Astrocyte (in vitro differentiated cells and primary cell): ENCODE measurements around the gene ERC1. TPM values are rescaled to one million over a fixed set of nuclear protein-coding genes. Genes with fewer than 3 reads are reported as not detected.

Source experiments
- DNase-seq: peaks from one replicate; pipeline ENCODE4 v3.0.0-alpha.2; 2010; ENCODE audit warnings: low read depth
- FAIRE-seq: peaks from 2 replicates; lab custom pipeline; 2011; peaks lifted over from hg19 to GRCh38; lab: Jason Lieb, UNC
- H2AFZ ChIP-seq: 2 replicates; pipeline ENCODE4 v1.6.0; 2012; ENCODE audit warnings: low read depth, low read length, inconsistent platforms
- H3K27ac ChIP-seq: 2 replicates; pipeline ENCODE4 v1.5.1; 2011; ENCODE audit warnings: low read depth, low read length, inconsistent platforms
- H3K27me3 ChIP-seq: 2 replicates; pipeline ENCODE4 v1.6.0; 2011; ENCODE audit warnings: low read length, inconsistent platforms; ENCODE audit not compliant: insufficient read depth
- H3K36me3 ChIP-seq: 2 replicates; pipeline ENCODE4 v1.5.1; 2011; ENCODE audit warnings: low read length, inconsistent platforms; ENCODE audit not compliant: insufficient read depth
- H3K4me1 ChIP-seq: 2 replicates; pipeline ENCODE4 v1.5.1; 2011; ENCODE audit warnings: low read length, inconsistent platforms; ENCODE audit not compliant: insufficient read depth
- H3K4me2 ChIP-seq: 2 replicates; pipeline ENCODE4 v1.6.0; 2012; ENCODE audit warnings: low read length, inconsistent platforms
- H3K4me3 ChIP-seq: 2 replicates; pipeline ENCODE4 v1.5.1; 2011; ENCODE audit warnings: low read depth, mild to moderate bottlenecking, low read length, inconsistent platforms; ENCODE audit not compliant: insufficient read depth
- H3K79me2 ChIP-seq: 2 replicates; pipeline ENCODE4 v1.6.0; 2012; ENCODE audit warnings: mild to moderate bottlenecking, low read length, inconsistent platforms; ENCODE audit not compliant: insufficient read depth
- H3K9ac ChIP-seq: 2 replicates; pipeline ENCODE4 v1.6.0; 2012; ENCODE audit warnings: mild to moderate bottlenecking, low read length, inconsistent platforms
- H3K9me3 ChIP-seq: 2 replicates; pipeline ENCODE4 v1.5.1; 2012; ENCODE audit warnings: low read depth, mild to moderate bottlenecking, low read length, inconsistent platforms; ENCODE audit not compliant: insufficient read depth
- H4K20me1 ChIP-seq: 2 replicates; pipeline ENCODE4 v1.6.0; 2012; ENCODE audit warnings: low read length, inconsistent platforms; ENCODE audit not compliant: insufficient read depth
- H3K27ac Mint-ChIP-seq: one replicate; pipeline ENCODE4 v1.8.0; 2021; ENCODE audit warnings: mild to moderate bottlenecking, mixed read lengths; ENCODE audit not compliant: unreplicated experiment
- H3K27me3 Mint-ChIP-seq: one replicate; pipeline ENCODE4 v1.8.0; 2021; ENCODE audit warnings: low read depth, mixed read lengths; ENCODE audit not compliant: unreplicated experiment
- H3K36me3 Mint-ChIP-seq: one replicate; pipeline ENCODE4 v1.8.0; 2021; ENCODE audit warnings: low read depth, mixed read lengths; ENCODE audit not compliant: unreplicated experiment
- H3K4me1 Mint-ChIP-seq: one replicate; pipeline ENCODE4 v1.8.0; 2021; ENCODE audit warnings: low read depth, mixed read lengths; ENCODE audit not compliant: unreplicated experiment
- H3K4me3 Mint-ChIP-seq: one replicate; pipeline ENCODE4 v1.8.0; 2021; ENCODE audit warnings: mild to moderate bottlenecking, moderate library complexity, mixed read lengths; ENCODE audit not compliant: unreplicated experiment
- H3K9me3 Mint-ChIP-seq: one replicate; pipeline ENCODE4 v1.8.0; 2021; ENCODE audit warnings: mild to moderate bottlenecking, mixed read lengths; ENCODE audit not compliant: unreplicated experiment
- CTCF ChIP-seq: IDR thresholded peaks from 2 replicates; pipeline ENCODE4 v1.5.1; 2011; ENCODE audit warnings: low read depth, mild to moderate bottlenecking, inconsistent platforms, low read length, moderate library complexity; ENCODE audit not compliant: insufficient read depth
- EZH2 ChIP-seq: IDR thresholded peaks from 2 replicates; pipeline ENCODE4 v1.6.1; 2012; ENCODE audit warnings: mild to moderate bottlenecking, low read length, inconsistent platforms; ENCODE audit not compliant: insufficient read depth
- total RNA-seq: library from RNA; stranded (reverse); gene quantifications from 2 replicates; pipeline ENCODE4 v1.2.1, GENCODE V29; 2021

Gene ERC1
- total RNA-seq, 1 donor from 2014 or later, result 67.1 TPM

- H3K4me1 ChIP-seq, result no peaks in the 10 kb centered on the region
- no peak for TF ChIP-seq CTCF
- TF ChIP-seq EZH2, result no peak
These were observed 176.8 kb downstream of the ERC1 start for GRCh38 chr12:1167784-1168183.

GRCh38 chr12:1170411-1170810 is 179.4 kb downstream of the ERC1 start:
- no peak for TF ChIP-seq EZH2
- TF ChIP-seq CTCF, result no peak
- H3K9ac ChIP-seq, result no peak overlapping the region
- H2AFZ ChIP-seq, result no peak overlapping the region
- no peaks in the 10 kb centered on the region for H3K9me3 Mint-ChIP-seq
- H3K36me3 Mint-ChIP-seq, result peaks cover 11% of the 10 kb centered on the region
- no peaks in the 10 kb centered on the region for H3K79me2 ChIP-seq
- no peaks in the 10 kb centered on the region for H3K27me3 Mint-ChIP-seq
- peaks cover 1% of the 10 kb centered on the region for H3K4me1 Mint-ChIP-seq
- no peak overlapping the region for H3K4me3 ChIP-seq
- FAIRE-seq, result no peak
- H3K4me2 ChIP-seq, result no peak overlapping the region
- no peak overlapping the region for H3K4me3 Mint-ChIP-seq
- H4K20me1 ChIP-seq, result no peaks in the 10 kb centered on the region
- no peak overlapping the region for H3K27ac ChIP-seq
- H3K27me3 ChIP-seq, result no peaks in the 10 kb centered on the region
- no peaks in the 10 kb centered on the region for H3K9me3 ChIP-seq
- H3K27ac Mint-ChIP-seq, result no peak overlapping the region
- no peaks in the 10 kb centered on the region for H3K36me3 ChIP-seq
- DNase-seq, result no peak
- no peaks in the 10 kb centered on the region for H3K4me1 ChIP-seq

More at GRCh38 chr12:1167784-1168183, 176.8 kb downstream of the ERC1 start:
- no peaks in the 10 kb centered on the region for H3K27me3 ChIP-seq
- Mint-ChIP-seq H3K4me1 (peaks cover 1% of the 10 kb centered on the region), H3K9me3 (no peaks in the 10 kb centered on the region), H3K27ac (no peak overlapping the region), H3K36me3 (peaks cover 12% of the 10 kb centered on the region), H3K4me3 (no peak overlapping the region), H3K27me3 (no peaks in the 10 kb centered on the region)
- no peaks in the 10 kb centered on the region for H3K36me3 ChIP-seq
- DNase-seq (no peak), FAIRE-seq (no peak)
- no peaks in the 10 kb centered on the region for H4K20me1 ChIP-seq
- H2AFZ ChIP-seq, result no peak overlapping the region
- H3K4me3 ChIP-seq, result no peak overlapping the region
- H3K9ac ChIP-seq, result no peak overlapping the region
- H3K27ac ChIP-seq, result no peak overlapping the region
- H3K79me2 ChIP-seq, result no peaks in the 10 kb centered on the region
- no peak overlapping the region for H3K4me2 ChIP-seq
- no peaks in the 10 kb centered on the region for H3K9me3 ChIP-seq

- TF ChIP-seq CTCF (no peak), EZH2 (no peak)
- Mint-ChIP-seq H3K4me1 (peaks cover 1% of the 10 kb centered on the region), H3K36me3 (peaks cover 1% of the 10 kb centered on the region), H3K4me3 (no peak overlapping the region), H3K27ac (no peak overlapping the region), H3K9me3 (no peaks in the 10 kb centered on the region), H3K27me3 (no peaks in the 10 kb centered on the region)
- no peaks in the 10 kb centered on the region for H3K27me3 ChIP-seq
- DNase-seq (peak; percentile 7), FAIRE-seq (no peak)
- H2AFZ ChIP-seq, result no peak overlapping the region
- no peaks in the 10 kb centered on the region for H4K20me1 ChIP-seq
- H3K9ac ChIP-seq, result no peak overlapping the region
- H3K4me1 ChIP-seq, result no peaks in the 10 kb centered on the region
- no peaks in the 10 kb centered on the region for H3K9me3 ChIP-seq
- no peak overlapping the region for H3K27ac ChIP-seq
- H3K36me3 ChIP-seq, result no peaks in the 10 kb centered on the region
- no peak overlapping the region for H3K4me3 ChIP-seq
- no peaks in the 10 kb centered on the region for H3K79me2 ChIP-seq
- H3K4me2 ChIP-seq, result no peak overlapping the region
These were observed 180.8 kb downstream of the ERC1 start for GRCh38 chr12:1171657-1172408.
